Endothelial cell of umbilical vein (primary cell): ENCODE data around the gene XYLT1. TPM values are rescaled to one million over a fixed set of nuclear protein-coding genes. Genes with fewer than 3 reads are reported as not detected.

Experiments used
- BruUV-seq: library from RNA; stranded (reverse); fragments of 400-500 nt; replicated peaks from 2 replicates; lab custom pipeline; 2021; lab: Mats Ljungman, UMichigan
- CTCF ChIA-PET: fragments of 300-600, 350-600 bp; sonication (Branson Sonifier 250); formaldehyde crosslinking; loops from one replicate; lab custom pipeline; 2021; ENCODE audit warnings: antibody characterized with exemption, inconsistent platforms; lab: Charles Lee
- POLR2A ChIA-PET: fragments of 300-600, 350-600 bp; sonication (Branson Sonifier 250); formaldehyde crosslinking; loops from one replicate; lab custom pipeline; 2021; ENCODE audit warnings: antibody characterized with exemption, inconsistent platforms; lab: Charles Lee
- DNase-seq: peaks from one replicate; pipeline ENCODE4 v3.0.0-alpha.2; 2011; ENCODE audit warnings: low read depth, low spot score
- FAIRE-seq: peaks from 2 replicates; lab custom pipeline; 2011; peaks lifted over from hg19 to GRCh38; lab: Jason Lieb, UNC
- H2AFZ ChIP-seq: 2 replicates; pipeline ENCODE4 v1.6.0; 2012; ENCODE audit warnings: low read depth, low read length, control low read depth, inconsistent platforms
- H3K27ac ChIP-seq: 2 replicates; pipeline ENCODE4 v1.5.1; 2011; ENCODE audit warnings: low read depth, mild to moderate bottlenecking, control low read depth, low read length, moderate library complexity; ENCODE audit not compliant: insufficient read depth
- H3K27me3 ChIP-seq, 2 experiments: 2 replicates each; pipeline versions ENCODE4 v1.6.0 to v1.6.1; 2011; ENCODE audit warnings: low read length in 2 of 2, mixed read lengths in 1 of 2; ENCODE audit not compliant: control insufficient read depth in 2 of 2, insufficient read depth in 2 of 2
- H3K36me3 ChIP-seq, 2 experiments: 2 replicates in 1 of 2; 3 replicates in 1 of 2; pipeline ENCODE4 v1.5.1; 2011; ENCODE audit warnings: low read length in 2 of 2, mild to moderate bottlenecking in 1 of 2, moderate library complexity in 1 of 2; ENCODE audit not compliant: control insufficient read depth in 2 of 2, insufficient read depth in 2 of 2; ENCODE audit errors: extremely low read depth in 1 of 2
- H3K4me1 ChIP-seq: 3 replicates; pipeline ENCODE4 v1.5.1; 2011; ENCODE audit warnings: mild to moderate bottlenecking, low read length; ENCODE audit not compliant: control insufficient read depth, insufficient read depth; ENCODE audit errors: extremely low read depth
- H3K4me2 ChIP-seq: 2 replicates; pipeline ENCODE4 v1.6.1; 2011; ENCODE audit warnings: low read length, control low read depth, mixed read lengths; ENCODE audit not compliant: insufficient read depth
- H3K4me3 ChIP-seq, 3 experiments: fragments of 200-600 bp in 1 of 3; sonication (generic), shearing (Covaris generic) in 1 of 3; replicated peaks in 1 of 3; 2 replicates each; pipeline ENCODE4 v1.5.1; 2011 to 2016; ENCODE audit warnings: control low read depth in 3 of 3, low read length in 3 of 3, mild to moderate bottlenecking in 2 of 3, inconsistent platforms in 1 of 3, low read depth in 1 of 3, moderate library complexity in 1 of 3; ENCODE audit not compliant: insufficient read depth in 1 of 3
- H3K79me2 ChIP-seq: 2 replicates; pipeline ENCODE4 v1.6.0; 2012; ENCODE audit warnings: low read length, inconsistent platforms; ENCODE audit not compliant: control insufficient read depth, insufficient read depth
- H3K9ac ChIP-seq: replicated peaks from 2 replicates; pipeline ENCODE3; 2011; ENCODE audit warnings: low read length, control low read depth; ENCODE audit not compliant: insufficient read depth; ENCODE audit errors: extremely low read depth
- H3K9me1 ChIP-seq: replicated peaks from 3 replicates; pipeline ENCODE4 v1.6.0; 2011; ENCODE audit warnings: mild to moderate bottlenecking, low read length; ENCODE audit not compliant: control insufficient read depth, insufficient read depth; ENCODE audit errors: extremely low read depth
- H3K9me3 ChIP-seq: replicated peaks from 2 replicates; pipeline ENCODE4 v1.5.1; 2012; ENCODE audit warnings: low read length, inconsistent platforms; ENCODE audit not compliant: control insufficient read depth, insufficient read depth
- H4K20me1 ChIP-seq: replicated peaks from 2 replicates; pipeline ENCODE3; 2011; ENCODE audit warnings: mild to moderate bottlenecking, low read length; ENCODE audit not compliant: control insufficient read depth, insufficient read depth; ENCODE audit errors: extremely low read depth
- CTCF ChIP-seq, 2 donors: IDR thresholded peaks; 1 replicate in 1 of 2; 2 replicates in 1 of 2; pipeline ENCODE4 v1.5.1; 2011; ENCODE audit warnings: low read length in 2 of 2, mild to moderate bottlenecking in 2 of 2, moderate library complexity in 2 of 2, control low read depth in 1 of 2, inconsistent platforms in 1 of 2, low read depth in 1 of 2; ENCODE audit not compliant: insufficient read depth in 1 of 2; ENCODE audit errors: extremely low read depth in 1 of 2
- EZH2 ChIP-seq: IDR thresholded peaks from 2 replicates; pipeline ENCODE4 v1.6.1; 2012; ENCODE audit warnings: borderline replicate concordance, low read depth, mild to moderate bottlenecking, moderate library complexity, low read length, inconsistent platforms; ENCODE audit not compliant: severe bottlenecking
- MYC ChIP-seq: IDR thresholded peaks from one replicate; pipeline ENCODE4 v1.6.1; 2011; ENCODE audit warnings: mild to moderate bottlenecking, low read depth, low read length
- POLR2A ChIP-seq: IDR thresholded peaks from 2 replicates; pipeline ENCODE4 v1.6.1; 2012; ENCODE audit warnings: low read depth, mild to moderate bottlenecking, control low read depth, low read length
- POLR2AphosphoS5 ChIP-seq: IDR thresholded peaks from 2 replicates; pipeline ENCODE4 v1.6.1; 2012; ENCODE audit warnings: low read depth, mild to moderate bottlenecking, control low read depth, low read length, moderate library complexity; ENCODE audit not compliant: insufficient read depth
- dilution Hi-C: fragments of 300-500 bp; cut with MboI; formaldehyde crosslinking; loops from one replicate; pipeline ENCODE4 v1.15.0; 2019; ENCODE audit warnings: low sequenced_read_pairs; ENCODE audit not compliant: extremely low pct_ligation_motif_present
- intact Hi-C: fragments of 100-400 bp; cut with micrococcal nuclease; formaldehyde crosslinking; loops from one replicate; pipeline ENCODE4 v1.10.0; 2022
- polyA plus RNA-seq, 4 experiments: library from polyadenylated mRNA; depleted of rRNA in 3 of 4; stranded (reverse) in 3 of 4; unstranded in 1 of 4; fragments of >200 nt; gene quantifications; 2 replicates each; pipeline versions ENCODE4 v1.2.1 to v1.2.3, GENCODE V29; 2011 to 2012; ENCODE audit warnings: missing spikeins in 1 of 4
- total RNA-seq: library from RNA; stranded (reverse); gene quantifications from 2 replicates; pipeline ENCODE4 v1.2.3, GENCODE V29; 2021

Gene XYLT1
- total and polyA plus RNA-seq, 2 donors (not counting 3 experiments of a cell fraction or from before 2014, with no cell fraction given), result 0.63 to 2.9 TPM

GRCh38 chr16:17519101-17519955 is 48.6 kb upstream of the XYLT1 start:
- BruUV-seq, result no TSS peak
- Histone ChIP-seq H3K4me2 (no peak overlapping the region), H3K4me3 (no peak overlapping the region), H3K9me1 (no peaks in the 10 kb centered on the region), H3K27me3 (no peaks in the 10 kb centered on the region), H3K4me1 (no peaks in the 10 kb centered on the region), H3K27ac (no peak overlapping the region), H3K79me2 (no peaks in the 10 kb centered on the region), H3K36me3 (no peaks in the 10 kb centered on the region), H3K9me3 (peaks cover 2% of the 10 kb centered on the region), H2AFZ (no peak overlapping the region), H3K9ac (no peak overlapping the region), H4K20me1 (no peaks in the 10 kb centered on the region)
- ChIA-PET POLR2A (no interaction called here), CTCF (no interaction called here)
- no peak for DNase-seq
- dilution Hi-C loops (no loop called here), intact Hi-C loops (no loop called here)
- no peak for FAIRE-seq
- TF ChIP-seq CTCF (IDR thresholded peaks at IDR 0.05; ENCODE audit: extremely low read depth in 1 of 2, insufficient read depth in 1 of 2, low read depth in 1 of 2, low read length in 2 of 2), result no peak
- TF ChIP-seq EZH2, result no peak
- no peak for TF ChIP-seq POLR2AphosphoS5
- no peak for TF ChIP-seq POLR2A
- no peak for TF ChIP-seq MYC
